Effector memory CD8-positive, alpha-beta T cell (primary cell): ENCODE results near the gene COL27A1.

ENCODE experiments used
- ATAC-seq: fragments of 150-1000 bp; cut with Tn5 transposase; replicated peaks from 2 replicates; pipeline ENCODE4 v1.10.0; 2021; ENCODE audit warnings: mild to moderate bottlenecking, moderate library complexity
- DNase-seq, 3 experiments: peaks; one replicate each; pipeline ENCODE4 v3.0.0; 2021
- H3K27ac Mint-ChIP-seq, 2 donors: one replicate each; pipeline ENCODE4 v1.8.0; 2022; ENCODE audit warnings: mild to moderate bottlenecking in 2 of 2, mixed read lengths in 2 of 2, moderate library complexity in 2 of 2
- H3K27me3 Mint-ChIP-seq, 2 donors: one replicate each; pipeline ENCODE4 v1.8.0; 2022; ENCODE audit warnings: mixed read lengths in 2 of 2
- H3K36me3 Mint-ChIP-seq: one replicate; pipeline ENCODE4 v1.8.0; 2022; ENCODE audit warnings: mild to moderate bottlenecking, moderate library complexity, mixed read lengths; ENCODE audit not compliant: insufficient read depth
- H3K4me1 Mint-ChIP-seq, 2 donors: one replicate each; pipeline ENCODE4 v1.8.0; 2022; ENCODE audit warnings: low read depth in 2 of 2, mixed read lengths in 2 of 2
- H3K4me3 Mint-ChIP-seq, 2 donors: one replicate each; pipeline ENCODE4 v1.8.0; 2022; ENCODE audit warnings: mild to moderate bottlenecking in 2 of 2, mixed read lengths in 2 of 2, moderate library complexity in 2 of 2
- H3K9me3 Mint-ChIP-seq, 2 donors: one replicate each; pipeline ENCODE4 v1.8.0; 2022; ENCODE audit warnings: mixed read lengths in 2 of 2

COL27A1 gene

GRCh38 chr9:114285166-114285867 is 130.0 kb downstream of the COL27A1 start:
- Mint-ChIP-seq H3K9me3 (no peaks in the 10 kb centered on the region), H3K36me3 (no peaks in the 10 kb centered on the region), H3K27me3 (peaks cover 8 to 38% of the 10 kb centered on the region in 2 donors), H3K27ac (no peak overlapping the region), H3K4me1 (peaks cover 0 to 6% of the 10 kb centered on the region in 2 donors), H3K4me3 (no peak overlapping the region)
- DNase-seq (no peak), ATAC-seq (no peak)

DNA sequence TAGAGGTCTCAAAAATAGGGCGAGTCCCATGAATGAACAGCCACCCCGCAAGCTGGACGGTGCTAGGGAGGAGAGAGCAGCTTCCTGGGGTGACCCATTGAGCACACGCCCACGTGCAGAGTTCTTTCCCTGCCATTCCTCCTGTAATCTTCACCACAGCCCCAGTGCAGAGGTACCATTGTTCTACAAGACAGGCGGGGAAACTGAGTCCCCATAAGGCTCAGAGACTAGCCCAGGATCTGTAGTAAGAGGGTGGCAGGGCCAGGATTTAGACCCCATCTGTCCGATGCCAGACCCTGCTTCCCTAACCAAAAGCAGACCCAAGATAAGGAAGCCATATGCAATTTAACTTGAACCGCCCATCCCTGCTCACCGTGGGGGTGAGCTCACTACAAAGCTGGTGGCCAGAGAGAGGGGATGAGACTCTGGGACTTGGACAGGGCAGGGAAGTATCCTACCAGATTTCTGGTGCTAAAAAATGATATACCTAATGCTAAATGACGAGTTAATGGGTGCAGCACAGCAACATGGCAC is 130.9 kb downstream of the COL27A1 start:
- H3K36me3 Mint-ChIP-seq: no peaks in the 10 kb centered on the region
- no peak overlapping the region for H3K27ac Mint-ChIP-seq
- H3K4me3 Mint-ChIP-seq: no peak overlapping the region
- ATAC-seq: no peak
- DNase-seq: no peak
- peaks cover 3 to 10% of the 10 kb centered on the region in 2 donors for H3K4me1 Mint-ChIP-seq
- H3K27me3 Mint-ChIP-seq: peaks cover 8 to 41% of the 10 kb centered on the region in 2 donors
- no peaks in the 10 kb centered on the region for H3K9me3 Mint-ChIP-seq

GRCh38 chr9:114287001-114287762 is 131.8 kb downstream of the COL27A1 start:
- Mint-ChIP-seq H3K36me3 (no peaks in the 10 kb centered on the region), H3K27me3 (peaks cover 7 to 35% of the 10 kb centered on the region in 2 donors), H3K4me1 (peaks cover 4 to 11% of the 10 kb centered on the region in 2 donors), H3K27ac (no peak overlapping the region), H3K9me3 (no peaks in the 10 kb centered on the region), H3K4me3 (no peak overlapping the region)
- ATAC-seq: no peak
- no peak for DNase-seq

DNA sequence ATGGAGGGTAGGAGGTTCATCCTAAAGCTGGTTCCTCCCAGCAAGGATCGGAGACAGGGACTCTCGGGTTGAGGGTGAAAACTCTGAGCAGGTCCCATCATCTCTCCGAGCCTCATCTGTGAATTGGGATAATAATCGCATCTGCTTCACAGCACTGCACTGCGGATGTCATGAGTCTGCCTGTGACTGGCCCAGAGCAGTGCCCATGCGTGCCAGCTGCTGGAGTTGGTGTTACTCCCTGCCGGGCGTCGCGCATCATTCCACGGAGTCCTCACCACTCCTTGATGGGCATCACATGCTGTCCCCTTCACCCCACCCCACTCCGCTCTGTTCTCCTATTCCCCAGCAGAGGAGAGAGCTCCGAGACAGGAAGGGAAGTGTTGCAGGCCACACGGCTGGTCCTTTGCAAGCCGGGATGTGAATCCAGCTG is 132.4 kb downstream of the COL27A1 start:
- no peak for ATAC-seq
- peaks cover 7 to 29% of the 10 kb centered on the region in 2 donors for H3K27me3 Mint-ChIP-seq
- H3K9me3 Mint-ChIP-seq: no peaks in the 10 kb centered on the region
- H3K4me3 Mint-ChIP-seq: no peak overlapping the region
- no peak overlapping the region for H3K27ac Mint-ChIP-seq
- no peak for DNase-seq
- H3K36me3 Mint-ChIP-seq: no peaks in the 10 kb centered on the region
- H3K4me1 Mint-ChIP-seq: peaks cover 4 to 7% of the 10 kb centered on the region in 2 donors

DNA sequence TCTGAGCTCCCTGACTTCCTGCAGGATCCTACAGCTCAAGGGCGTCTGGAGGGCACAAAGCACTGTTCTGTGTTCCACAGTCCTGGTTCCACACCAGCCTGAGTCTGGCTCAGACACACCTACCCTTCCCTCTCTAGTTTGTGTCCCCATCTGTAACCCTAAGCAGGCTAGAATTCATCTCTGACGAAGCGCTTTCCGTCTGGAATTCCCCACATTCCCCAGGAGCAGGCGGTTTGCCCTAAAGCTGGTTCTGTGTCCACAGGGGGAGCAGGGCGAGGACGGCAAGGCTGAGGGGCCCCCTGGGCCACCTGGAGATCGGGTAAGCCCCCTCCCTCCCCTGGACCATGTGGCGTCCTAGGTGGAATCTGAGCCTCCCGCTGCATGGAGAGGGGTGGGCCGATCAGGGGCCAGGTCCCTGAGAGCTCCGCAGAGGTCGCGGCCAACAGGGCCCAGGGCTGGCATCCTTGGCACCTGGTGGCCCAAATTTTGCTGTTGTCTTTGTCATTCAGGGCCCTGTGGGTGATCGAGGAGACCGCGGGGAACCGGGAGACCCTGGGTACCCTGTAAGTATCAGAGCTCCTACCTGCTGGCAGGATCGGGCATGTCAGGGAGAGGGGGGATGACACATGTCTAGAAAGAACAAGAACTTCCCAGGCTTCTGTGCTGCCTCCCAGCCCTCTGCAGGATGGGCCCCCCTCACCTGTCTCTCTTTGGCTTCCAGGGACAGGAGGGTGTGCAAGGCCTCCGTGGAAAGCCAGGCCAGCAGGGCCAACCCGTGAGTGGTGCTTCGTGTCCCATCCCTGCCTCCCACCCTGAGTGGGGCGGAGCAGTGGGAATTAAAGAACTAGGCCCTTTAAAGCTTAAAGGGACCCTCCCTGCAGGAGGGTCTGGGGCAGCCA is 133.1 kb downstream of the COL27A1 start:
- H3K27ac Mint-ChIP-seq: no peak overlapping the region
- ATAC-seq (no peak), DNase-seq (no peak)
- H3K4me1 Mint-ChIP-seq: peaks cover 4 to 5% of the 10 kb centered on the region in 2 donors
- H3K9me3 Mint-ChIP-seq: no peaks in the 10 kb centered on the region
- no peak overlapping the region for H3K4me3 Mint-ChIP-seq
- peaks cover 7 to 26% of the 10 kb centered on the region in 2 donors for H3K27me3 Mint-ChIP-seq
- H3K36me3 Mint-ChIP-seq: no peaks in the 10 kb centered on the region

- DNase-seq (no peak), ATAC-seq (no peak)
- Mint-ChIP-seq H3K27ac (peak overlapping the region in 1 of 2 donors; percentile 78), H3K9me3 (no peaks in the 10 kb centered on the region), H3K4me3 (no peak overlapping the region), H3K27me3 (peaks cover 7 to 26% of the 10 kb centered on the region in 2 donors), H3K4me1 (peaks cover 4 to 5% of the 10 kb centered on the region in 2 donors), H3K36me3 (no peaks in the 10 kb centered on the region)
Measured at GRCh38 chr9:114289106-114289505, 133.8 kb downstream of the COL27A1 start.

- ATAC-seq (no peak), DNase-seq (no peak)
- Mint-ChIP-seq H3K27ac (peak overlapping the region in 1 of 2 donors; percentile 78), H3K36me3 (no peaks in the 10 kb centered on the region), H3K27me3 (peaks cover 7 to 20% of the 10 kb centered on the region in 2 donors), H3K4me3 (no peak overlapping the region), H3K9me3 (peaks cover 0 to 2% of the 10 kb centered on the region in 2 donors), H3K4me1 (peaks cover 4 to 5% of the 10 kb centered on the region in 2 donors)
Measured at GRCh38 chr9:114289571-114290481, 134.5 kb downstream of the COL27A1 start.

- Mint-ChIP-seq H3K9me3 (peaks cover 0 to 7% of the 10 kb centered on the region in 2 donors), H3K27ac (no peak overlapping the region), H3K36me3 (no peaks in the 10 kb centered on the region), H3K27me3 (peaks cover 7 to 12% of the 10 kb centered on the region in 2 donors), H3K4me1 (peaks cover 4 to 5% of the 10 kb centered on the region in 2 donors), H3K4me3 (no peak overlapping the region)
- ATAC-seq: peak; percentile 12
- DNase-seq: no peak
Measured at GRCh38 chr9:114290561-114290986, 135.2 kb downstream of the COL27A1 start.

GRCh38 chr9:114291064-114291474 is 135.7 kb downstream of the COL27A1 start:
- no peak overlapping the region for H3K27ac Mint-ChIP-seq
- peaks cover 10 to 11% of the 10 kb centered on the region in 2 donors for H3K27me3 Mint-ChIP-seq
- peaks cover 0 to 7% of the 10 kb centered on the region in 2 donors for H3K9me3 Mint-ChIP-seq
- ATAC-seq (peak; percentile 35), DNase-seq (peak; percentile 64 to 75 (median 68))
- H3K4me3 Mint-ChIP-seq: no peak overlapping the region
- H3K4me1 Mint-ChIP-seq: peaks cover 4 to 5% of the 10 kb centered on the region in 2 donors
- no peaks in the 10 kb centered on the region for H3K36me3 Mint-ChIP-seq

GRCh38 chr9:114291886-114292590 is 136.7 kb downstream of the COL27A1 start:
- no peak overlapping the region for H3K4me3 Mint-ChIP-seq
- H3K36me3 Mint-ChIP-seq: no peaks in the 10 kb centered on the region
- peaks cover 4 to 5% of the 10 kb centered on the region in 2 donors for H3K4me1 Mint-ChIP-seq
- H3K9me3 Mint-ChIP-seq: peaks cover 0 to 7% of the 10 kb centered on the region in 2 donors
- DNase-seq: no peak
- H3K27me3 Mint-ChIP-seq: peaks cover 10 to 13% of the 10 kb centered on the region in 2 donors
- ATAC-seq: no peak
- no peak overlapping the region for H3K27ac Mint-ChIP-seq

DNA sequence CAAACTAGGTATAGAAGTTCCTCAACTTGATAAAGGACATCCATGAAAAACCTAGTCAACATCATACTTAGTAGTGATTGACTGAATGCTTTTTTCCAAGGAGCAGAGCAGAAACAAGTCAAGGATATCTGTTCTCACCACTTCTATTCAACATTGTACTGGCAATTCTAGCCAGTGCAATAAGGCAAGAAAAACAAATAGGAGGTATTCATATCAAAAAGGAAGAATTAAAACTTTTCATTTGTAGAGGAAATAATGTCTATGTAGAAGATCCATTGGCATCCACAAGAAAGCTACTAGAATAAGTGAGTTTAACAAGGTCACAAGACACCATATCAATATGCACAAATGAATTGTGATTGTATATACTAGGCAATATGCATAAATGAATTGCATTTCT is 139.3 kb downstream of the COL27A1 start:
- Mint-ChIP-seq H3K4me3 (no peak overlapping the region), H3K27me3 (peaks cover 10 to 13% of the 10 kb centered on the region in 2 donors)

More for the DNA sequence above, 139.3 kb downstream of the COL27A1 start:
- no peak overlapping the region for H3K27ac Mint-ChIP-seq
- DNase-seq (no peak), ATAC-seq (no peak)
- peaks cover 0 to 7% of the 10 kb centered on the region in 2 donors for H3K9me3 Mint-ChIP-seq
- H3K36me3 Mint-ChIP-seq: no peaks in the 10 kb centered on the region
- H3K4me1 Mint-ChIP-seq: peaks cover 4 to 5% of the 10 kb centered on the region in 2 donors
